HEK293 (cell line): ENCODE data around the gene ULBP3.

ENCODE experiments used
- CTCF ChIA-PET: fragments of 350-600 bp; formaldehyde crosslinking; extraction: SDS; loops from one replicate; lab custom pipeline; 2021; ENCODE audit warnings: antibody characterized with exemption; lab: Yijun Ruan, JAX
- POLR2A ChIA-PET: fragments of 300-600 bp; formaldehyde crosslinking; extraction: SDS; loops from one replicate; lab custom pipeline; 2020; ENCODE audit warnings: antibody characterized with exemption, inconsistent platforms; lab: Yijun Ruan, JAX
- H3K27ac ChIP-seq: fragments of 200-500 bp; sonication (Bioruptor generic); 2 replicates; pipeline ENCODE4 v1.5.1; 2014; ENCODE audit warnings: low read depth, low read length, control low read depth, inconsistent platforms; ENCODE audit errors: extremely low read depth
- H3K36me3 ChIP-seq, 2 experiments: fragments of 200-500 bp in 1 of 2; sonication (Bioruptor generic) in 1 of 2; 1 replicate in 1 of 2; 2 replicates in 1 of 2; pipeline ENCODE4 v1.5.1; 2014 to 2017; ENCODE audit warnings: inconsistent platforms in 2 of 2, low read length in 2 of 2; ENCODE audit not compliant: control insufficient read depth in 2 of 2, insufficient read depth in 1 of 2
- H3K4me1 ChIP-seq: fragments of 200-500 bp; sonication (Bioruptor generic); 2 replicates; pipeline ENCODE4 v1.5.1; 2014; ENCODE audit warnings: mild to moderate bottlenecking, low read length, inconsistent platforms; ENCODE audit not compliant: control insufficient read depth, insufficient read depth
- H3K4me3 ChIP-seq: 2 replicates; pipeline ENCODE4 v1.5.1; 2011; ENCODE audit warnings: low read depth, mild to moderate bottlenecking, control low read depth, low read length, moderate library complexity
- H3K9me3 ChIP-seq: fragments of 200-500 bp; sonication (Bioruptor generic); 2 replicates; pipeline ENCODE4 v1.5.1; 2014; ENCODE audit warnings: low read depth, low read length, inconsistent platforms; ENCODE audit not compliant: control insufficient read depth, insufficient read depth
- BCL6B ChIP-seq: fragments of 450-650 bp; formaldehyde crosslinking; IDR thresholded peaks from 2 replicates; pipeline ENCODE4 v1.5.1; 2017; ENCODE audit warnings: missing biosample characterization, missing genetic modification characterization
- KLF7 ChIP-seq: fragments of 450-650 bp; formaldehyde crosslinking; IDR thresholded peaks from 2 replicates; pipeline ENCODE4 v1.5.1; 2016; ENCODE audit warnings: missing biosample characterization, missing genetic modification characterization, borderline replicate concordance
- KLF9 ChIP-seq: fragments of 450-650 bp; formaldehyde crosslinking; IDR thresholded peaks from 2 replicates; pipeline ENCODE4 v1.5.1; 2016; ENCODE audit warnings: missing biosample characterization, missing genetic modification characterization, low read depth
- ZNF112 ChIP-seq: fragments of 450-650 bp; formaldehyde crosslinking; IDR thresholded peaks from 2 replicates; pipeline ENCODE4 v1.5.0; 2017; ENCODE audit warnings: missing biosample characterization, missing genetic modification characterization
- ZNF146 ChIP-seq: fragments of 450-650 bp; formaldehyde crosslinking; IDR thresholded peaks from 2 replicates; pipeline ENCODE4 v1.5.1; 2016; ENCODE audit warnings: missing biosample characterization, missing genetic modification characterization
- ZNF175 ChIP-seq: fragments of 450-650 bp; formaldehyde crosslinking; IDR thresholded peaks from 2 replicates; pipeline ENCODE4 v1.5.1; 2016; ENCODE audit warnings: missing biosample characterization, missing genetic modification characterization
- ZNF335 ChIP-seq: fragments of 450-650 bp; formaldehyde crosslinking; conservative IDR thresholded peaks from 2 replicates; pipeline ENCODE4 v1.5.1; 2016; ENCODE audit warnings: missing biosample characterization, missing genetic modification characterization
- ZNF341 ChIP-seq: fragments of 450-650 bp; formaldehyde crosslinking; IDR thresholded peaks from 2 replicates; pipeline ENCODE4; 2016; ENCODE audit warnings: low read depth, missing biosample characterization, missing genetic modification characterization
- ZNF37A ChIP-seq: fragments of 450-650 bp; IDR thresholded peaks from 2 replicates; pipeline ENCODE4 v1.5.1; 2018; ENCODE audit warnings: missing biosample characterization, missing genetic modification characterization
- ZNF433 ChIP-seq: fragments of 450-650 bp; formaldehyde crosslinking; IDR thresholded peaks from 2 replicates; pipeline ENCODE4 v1.5.1; 2016; ENCODE audit warnings: missing biosample characterization, missing genetic modification characterization, low read depth
- ZNF48 ChIP-seq: fragments of 450-650 bp; formaldehyde crosslinking; IDR thresholded peaks from 2 replicates; pipeline ENCODE4 v1.5.1; 2016; ENCODE audit warnings: missing biosample characterization, missing genetic modification characterization
- ZNF518A ChIP-seq: fragments of 450-650 bp; formaldehyde crosslinking; conservative IDR thresholded peaks from 2 replicates; pipeline ENCODE4 v1.5.1; 2016; ENCODE audit warnings: low read depth, missing biosample characterization, missing genetic modification characterization
- ZNF571 ChIP-seq: fragments of 450-650 bp; formaldehyde crosslinking; IDR thresholded peaks from 2 replicates; pipeline ENCODE4 v1.5.0; 2017; ENCODE audit warnings: missing biosample characterization, missing genetic modification characterization
- ZNF660 ChIP-seq: fragments of 450-650 bp; IDR thresholded peaks from 2 replicates; pipeline ENCODE4 v1.5.1; 2018; ENCODE audit warnings: missing biosample characterization, mild to moderate bottlenecking, missing genetic modification characterization
- ZNF792 ChIP-seq: fragments of 450-650 bp; formaldehyde crosslinking; IDR thresholded peaks from 2 replicates; pipeline ENCODE4 v1.5.1; 2016; ENCODE audit warnings: missing biosample characterization, missing genetic modification characterization
- ZNF830 ChIP-seq: fragments of 450-650 bp; IDR thresholded peaks from 2 replicates; pipeline ENCODE4 v1.5.0; 2018; ENCODE audit warnings: missing biosample characterization, missing genetic modification characterization, low read depth, mild to moderate bottlenecking, moderate library complexity
- ZSCAN4 ChIP-seq: fragments of 450-650 bp; formaldehyde crosslinking; IDR thresholded peaks from 2 replicates; pipeline ENCODE4 v1.5.1; 2017; ENCODE audit warnings: missing biosample characterization, missing genetic modification characterization
- TF ChIP-seq, protein P1 (sequence below): fragments of 450-650 bp; formaldehyde crosslinking; IDR thresholded peaks from 2 replicates; pipeline ENCODE4 v1.5.1; 2016; ENCODE audit warnings: missing biosample characterization, missing genetic modification characterization

ULBP3 gene

DNA sequence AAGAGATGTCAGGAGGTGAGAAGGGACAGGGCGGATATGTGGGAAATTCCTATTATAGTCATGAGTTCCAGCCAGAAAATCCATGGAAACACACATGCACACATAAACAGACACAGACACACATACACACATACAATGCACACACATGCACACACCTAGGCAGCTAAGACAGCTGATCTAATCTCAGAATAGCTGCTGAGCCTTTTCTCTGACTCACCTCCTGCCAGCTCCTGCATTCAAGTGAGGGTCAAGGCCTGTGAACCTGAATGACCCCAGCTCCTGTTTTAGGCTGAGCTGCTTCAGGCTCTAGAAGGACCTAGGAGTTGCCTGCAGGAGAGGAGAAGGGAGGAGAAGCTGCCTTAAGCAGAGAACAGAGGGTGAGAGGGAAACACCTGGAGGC, 22.0 kb downstream of the ULBP3 start:
- H3K27ac ChIP-seq: no peak overlapping the region
- no peak overlapping the region for H3K4me3 ChIP-seq
- no peaks in the 10 kb centered on the region for H3K9me3 ChIP-seq
- ChIA-PET CTCF (interaction anchor here (0.6 to 1.0 kb wide), 3 partner anchors 8 to 114 kb away, joined by 3 read pairs; no protein-coding TSS in a partner anchor), POLR2A (no interaction called here)
- H3K4me1 ChIP-seq: no peaks in the 10 kb centered on the region
- no peaks in the 10 kb centered on the region for H3K36me3 ChIP-seq
- TF ChIP-seq, protein P1, sequence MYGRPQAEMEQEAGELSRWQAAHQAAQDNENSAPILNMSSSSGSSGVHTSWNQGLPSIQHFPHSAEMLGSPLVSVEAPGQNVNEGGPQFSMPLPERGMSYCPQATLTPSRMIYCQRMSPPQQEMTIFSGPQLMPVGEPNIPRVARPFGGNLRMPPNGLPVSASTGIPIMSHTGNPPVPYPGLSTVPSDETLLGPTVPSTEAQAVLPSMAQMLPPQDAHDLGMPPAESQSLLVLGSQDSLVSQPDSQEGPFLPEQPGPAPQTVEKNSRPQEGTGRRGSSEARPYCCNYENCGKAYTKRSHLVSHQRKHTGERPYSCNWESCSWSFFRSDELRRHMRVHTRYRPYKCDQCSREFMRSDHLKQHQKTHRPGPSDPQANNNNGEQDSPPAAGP (tag by site-specific recombination): no peak
- no peak for TF ChIP-seq KLF9 (tag by site-specific recombination)
- TF ChIP-seq ZNF146 (tag by site-specific recombination): no peak
- TF ChIP-seq ZNF792 (tag by site-specific recombination): no peak
- no peak for TF ChIP-seq ZNF830 (tag by site-specific recombination)
- no peak for TF ChIP-seq ZNF433 (tag by site-specific recombination)
- peak; percentile 65; the same call in 1 of the 2 replicates for TF ChIP-seq ZSCAN4 (tag by site-specific recombination)
- no peak for TF ChIP-seq ZNF518A
- no peak for TF ChIP-seq ZNF175 (tag by site-specific recombination)
- TF ChIP-seq ZNF335 (tag by site-specific recombination): peak; percentile 43
- TF ChIP-seq BCL6B: no peak

DNA sequence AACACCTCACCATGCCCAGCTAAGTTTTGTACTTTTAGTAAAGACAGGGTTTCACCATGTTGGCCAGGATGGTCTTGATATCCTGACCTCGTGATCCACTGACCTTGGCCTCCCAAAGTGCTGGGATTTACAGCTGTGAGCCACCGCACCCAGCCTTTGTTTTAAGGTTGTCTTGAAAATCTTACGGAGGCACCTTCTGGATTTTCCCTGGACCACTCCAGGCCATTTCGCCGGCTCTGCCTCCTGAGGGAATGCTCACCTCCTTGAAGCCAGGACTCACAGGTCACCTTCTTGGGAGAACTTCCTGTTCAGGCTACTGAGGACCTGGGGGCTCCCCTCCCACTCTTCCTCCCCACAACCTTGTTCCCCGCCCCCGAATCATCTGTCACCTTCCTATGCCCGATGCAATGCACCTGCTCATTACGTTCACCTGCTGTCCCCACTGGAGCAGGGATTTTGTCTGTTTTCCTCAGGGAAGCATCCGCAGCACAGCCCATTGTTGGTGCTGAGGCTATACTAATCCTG, 24.2 kb downstream of the ULBP3 start:
- H3K36me3 ChIP-seq: no peaks in the 10 kb centered on the region
- no peak overlapping the region for H3K27ac ChIP-seq
- H3K4me1 ChIP-seq: no peaks in the 10 kb centered on the region
- no peak overlapping the region for H3K4me3 ChIP-seq
- ChIA-PET CTCF (interaction anchor here (0.6 kb wide), 1 partner anchor 432 kb away, joined by 3 read pairs; no protein-coding TSS in a partner anchor), POLR2A (no interaction called here)
- no peak for TF ChIP-seq KLF7
- TF ChIP-seq ZNF37A (tag by site-specific recombination): no peak
- no peak for TF ChIP-seq ZNF571 (tag by site-specific recombination)
- no peak for TF ChIP-seq ZNF48 (tag by site-specific recombination)
- no peak for TF ChIP-seq ZNF341 (tag by site-specific recombination)
- no peak for TF ChIP-seq ZNF660 (tag by site-specific recombination)
- TF ChIP-seq ZNF112: no peak
- H3K9me3 ChIP-seq: no peaks in the 10 kb centered on the region
